Suppressor macrophage treated with lipopolysaccharide for 4 hours (primary cell): ENCODE measurements around the gene SYNE1.
"Not testable (repeated sequence)": the region's sequence is repeated elsewhere in the genome, so short reads cannot be mapped to it uniquely, and the experiment has no call there.

Experiments used
- DNase-seq: peaks from one replicate; pipeline ENCODE4 v3.0.0-alpha.2; 2020

The SYNE1 gene

GRCh38 chr6:152637296-152638047, at the start of gene SYNE1:
SYNE1 (minus strand) TSS chr6:152637362; CDS start chr6:152628331, 9,031 bp downstream.
- no peak for DNase-seq

- DNase-seq: no peak
Observed at GRCh38 chr6:152685819-152686218, 48.7 kb upstream of the SYNE1 start.

GRCh38 chr6:152682935-152683334, 45.8 kb upstream of the SYNE1 start:
- not testable (repeated sequence) for DNase-seq

GRCh38 chr6:152682141-152682540, 45.0 kb upstream of the SYNE1 start:
- no peak for DNase-seq

- DNase-seq: no peak
Observed at GRCh38 chr6:152680879-152681517, 43.8 kb upstream of the SYNE1 start.

- peak; percentile 14 for DNase-seq
Observed at GRCh38 chr6:152680151-152680550, 43.0 kb upstream of the SYNE1 start.

- no peak for DNase-seq
Observed at GRCh38 chr6:152673236-152673635, 36.1 kb upstream of the SYNE1 start.

- no peak for DNase-seq
Observed at GRCh38 chr6:152671171-152671570, 34.0 kb upstream of the SYNE1 start.

- DNase-seq: peak; percentile 3
Observed at GRCh38 chr6:152669895-152670294, 32.7 kb upstream of the SYNE1 start.

GRCh38 chr6:152661776-152662175, 24.6 kb upstream of the SYNE1 start:
- no peak for DNase-seq

GRCh38 chr6:152651986-152652385, 14.8 kb upstream of the SYNE1 start:
- DNase-seq: no peak

- no peak for DNase-seq
Observed at GRCh38 chr6:152648105-152648504, 10.9 kb upstream of the SYNE1 start.

GRCh38 chr6:152646732-152647131, 9.6 kb upstream of the SYNE1 start:
- DNase-seq: not testable (repeated sequence)

- peak; percentile 53 for DNase-seq
Observed at GRCh38 chr6:152642578-152643375, 5.6 kb upstream of the SYNE1 start.

- peak; percentile 31 for DNase-seq
Observed at GRCh38 chr6:152636609-152637295, 410 bp downstream of the SYNE1 start.

- DNase-seq: no peak
Observed at GRCh38 chr6:152636021-152636608, 1.0 kb downstream of the SYNE1 start.

GRCh38 chr6:152634773-152635172, 2.4 kb downstream of the SYNE1 start:
- no peak for DNase-seq

- no peak for DNase-seq
Observed at GRCh38 chr6:152632121-152632782, 4.9 kb downstream of the SYNE1 start.

GRCh38 chr6:152631376-152631775, 5.8 kb downstream of the SYNE1 start:
- no peak for DNase-seq

GRCh38 chr6:152630832-152631231, 6.3 kb downstream of the SYNE1 start:
- DNase-seq: no peak

GRCh38 chr6:152625213-152625612, 11.9 kb downstream of the SYNE1 start:
- peak; percentile 23 for DNase-seq

- not testable (repeated sequence) for DNase-seq
Observed at GRCh38 chr6:152614776-152615175, 22.4 kb downstream of the SYNE1 start.
